Gastrocnemius medialis (tissue), 4 donors: Measurements from ENCODE around the gene MAPK4. TPM values are rescaled to one million over a fixed set of nuclear protein-coding genes. Genes with fewer than 3 reads are reported as not detected.

Experiments
- ATAC-seq, 2 donors: fragments of 150-250 bp; one replicate each; pipeline ENCODE4 v1.9.1; 2016
- DNase-seq, 2 donors: peaks; one replicate each; pipeline ENCODE4 v3.0.0-alpha.2; 2019
- H3K27ac ChIP-seq, 4 donors: fragments of 200-600 bp; sonication (generic); 1 replicate in 1 of 4; 2 replicates in 3 of 4; pipeline ENCODE4 v1.5.1; 2016 to 2018; ENCODE audit warnings: mild to moderate bottlenecking in 2 of 4, moderate library complexity in 1 of 4
- H3K27me3 ChIP-seq, 3 donors: fragments of 200-600 bp; sonication (generic) in 2 of 3; 1 replicate in 1 of 3; 2 replicates in 2 of 3; pipeline versions ENCODE4 v1.5.1 to v1.6.0; 2016 to 2019; ENCODE audit warnings: mild to moderate bottlenecking in 1 of 3, moderate library complexity in 1 of 3
- H3K36me3 ChIP-seq, 2 donors: fragments of 200-600 bp; sonication (generic) in 1 of 2; one replicate each; pipeline ENCODE4 v1.5.1; 2017 to 2018
- H3K4me1 ChIP-seq, 2 donors: fragments of 200-600 bp; sonication (generic) in 1 of 2; one replicate each; pipeline ENCODE4 v1.5.1; 2016 to 2017; ENCODE audit warnings: mild to moderate bottlenecking in 2 of 2
- H3K4me3 ChIP-seq, 4 donors: fragments of 200-600 bp; sonication (generic) in 3 of 4; 1 replicate in 1 of 4; 2 replicates in 3 of 4; pipeline ENCODE4 v1.5.1; 2016 to 2019; ENCODE audit warnings: mild to moderate bottlenecking in 2 of 4
- H3K9me3 ChIP-seq, 3 donors: fragments of 200-600 bp; sonication (generic) in 2 of 3; 1 replicate in 1 of 3; 2 replicates in 2 of 3; pipeline ENCODE4 v1.5.1; 2016 to 2019
- POLR2A ChIP-seq, 2 donors: fragments of 450-650 bp; IDR thresholded peaks; one replicate each; pipeline ENCODE4 v1.6.1; 2017; ENCODE audit warnings: antibody characterized with exemption in 2 of 2, mild to moderate bottlenecking in 2 of 2, moderate library complexity in 2 of 2
- in situ Hi-C, 4 donors: fragments of 200-750 bp; cut with MboI; loops; one replicate each; pipeline versions ENCODE4 v1.15.0 to v1.8.0; 2017; ENCODE audit warnings: low sequenced_read_pairs in 4 of 4
- intact Hi-C: fragments of 100-400 bp; cut with DNase I; formaldehyde crosslinking; loops from one replicate; pipeline ENCODE4 v1.15.1; 2023; ENCODE audit warnings: low total_unique reads
- total RNA-seq, 4 donors: library from RNA; depleted of rRNA; stranded (reverse); fragments of >200 nt; gene quantifications; one replicate each; pipeline versions ENCODE4 v1.1.0 to v1.2.3, GENCODE V29; 2016
- TF ChIP-seq, protein P1 (sequence below), 5 experiments: fragments of 450-650 bp in 3 of 5; fragments of 200-600 bp in 2 of 5; sonication (generic) in 2 of 5; IDR thresholded peaks in 4 of 5; conservative IDR thresholded peaks in 1 of 5; 1 replicate in 4 of 5; 2 replicates in 1 of 5; pipeline ENCODE4 v1.5.1; 2016 to 2019; ENCODE audit warnings: antibody characterized with exemption in 5 of 5, mild to moderate bottlenecking in 3 of 5, moderate library complexity in 3 of 5

The MAPK4 gene
- total RNA-seq, 4 donors from 2014 or later = 0.68 to 2.4 (median 1.7) TPM

DNA sequence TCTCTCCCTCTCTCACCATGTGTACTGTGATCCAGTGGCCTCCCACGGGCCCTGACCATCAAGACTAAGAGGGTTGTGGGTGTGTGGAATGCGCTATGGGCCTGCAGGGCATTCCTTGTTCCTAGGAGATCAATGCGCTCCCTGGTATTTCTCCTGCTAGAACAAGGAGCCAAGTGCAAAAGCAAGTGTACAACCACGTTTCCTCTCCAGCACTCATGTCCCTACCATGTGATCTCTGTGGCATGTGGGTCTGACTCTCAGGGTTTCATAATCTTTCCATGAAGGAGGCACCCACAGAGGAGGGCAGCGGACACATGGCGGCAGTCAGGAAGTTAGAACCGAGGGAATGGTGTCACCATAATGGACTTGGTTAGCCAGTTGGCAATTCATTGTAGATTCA, 91.4 kb downstream of the MAPK4 start:
- Histone ChIP-seq H3K4me1 (peaks cover 29 to 30% of the 10 kb centered on the region in 2 donors), H3K27ac (no peak overlapping the region), H3K27me3 (no peaks in the 10 kb centered on the region), H3K36me3 (no peaks in the 10 kb centered on the region), H3K4me3 (no peak overlapping the region), H3K9me3 (no peaks in the 10 kb centered on the region)
- intact Hi-C loops (loop anchor here (10.0 kb wide), 1 partner anchor 223 kb away; the partner anchor contains the start of gene ME2), in situ Hi-C loops (no loop called here)
- no peak for ATAC-seq
- DNase-seq = no peak
- no peak for TF ChIP-seq POLR2A (IDR thresholded peaks at IDR 0.05)
- TF ChIP-seq, protein P1, sequence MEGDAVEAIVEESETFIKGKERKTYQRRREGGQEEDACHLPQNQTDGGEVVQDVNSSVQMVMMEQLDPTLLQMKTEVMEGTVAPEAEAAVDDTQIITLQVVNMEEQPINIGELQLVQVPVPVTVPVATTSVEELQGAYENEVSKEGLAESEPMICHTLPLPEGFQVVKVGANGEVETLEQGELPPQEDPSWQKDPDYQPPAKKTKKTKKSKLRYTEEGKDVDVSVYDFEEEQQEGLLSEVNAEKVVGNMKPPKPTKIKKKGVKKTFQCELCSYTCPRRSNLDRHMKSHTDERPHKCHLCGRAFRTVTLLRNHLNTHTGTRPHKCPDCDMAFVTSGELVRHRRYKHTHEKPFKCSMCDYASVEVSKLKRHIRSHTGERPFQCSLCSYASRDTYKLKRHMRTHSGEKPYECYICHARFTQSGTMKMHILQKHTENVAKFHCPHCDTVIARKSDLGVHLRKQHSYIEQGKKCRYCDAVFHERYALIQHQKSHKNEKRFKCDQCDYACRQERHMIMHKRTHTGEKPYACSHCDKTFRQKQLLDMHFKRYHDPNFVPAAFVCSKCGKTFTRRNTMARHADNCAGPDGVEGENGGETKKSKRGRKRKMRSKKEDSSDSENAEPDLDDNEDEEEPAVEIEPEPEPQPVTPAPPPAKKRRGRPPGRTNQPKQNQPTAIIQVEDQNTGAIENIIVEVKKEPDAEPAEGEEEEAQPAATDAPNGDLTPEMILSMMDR (IDR thresholded peaks at IDR 0.05 in 4 of 5, conservative IDR thresholded peaks at IDR 0.05 in 1 of 5) = no peak

DNA sequence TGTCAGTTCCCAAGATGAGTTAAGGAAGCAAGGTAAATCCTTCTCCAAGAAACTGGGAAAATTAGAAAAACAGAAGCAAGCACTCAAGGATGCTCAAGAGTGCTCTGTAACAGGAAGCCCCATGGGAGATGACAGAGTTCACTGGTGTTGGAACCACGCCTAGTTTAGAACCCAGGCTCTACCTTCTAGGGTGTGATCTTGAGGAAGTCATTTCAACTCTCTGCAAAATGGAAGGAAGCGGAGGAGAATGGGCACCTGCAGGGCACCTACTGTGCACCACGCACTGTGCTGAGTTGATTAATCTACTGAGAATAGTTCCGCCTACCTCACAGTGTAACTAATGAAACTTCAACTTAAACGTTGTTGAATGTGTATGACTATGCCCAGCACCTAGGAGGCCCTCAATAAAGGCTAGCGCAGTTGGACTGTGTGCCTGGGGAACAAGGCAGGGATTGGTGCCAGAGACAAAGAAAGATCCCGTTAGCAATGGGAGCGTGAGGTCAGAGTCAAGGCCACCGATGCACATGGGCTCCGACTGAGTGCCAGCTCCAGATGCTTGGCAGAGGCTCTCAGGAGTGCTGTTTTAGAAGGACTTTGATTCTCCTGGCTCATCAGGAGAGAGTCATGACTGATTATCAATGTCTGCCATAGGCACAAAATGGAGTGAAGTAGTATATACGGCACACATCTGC, 93.7 kb downstream of the MAPK4 start:
- TF ChIP-seq, protein P1 (IDR thresholded peaks at IDR 0.05 in 4 of 5, conservative IDR thresholded peaks at IDR 0.05 in 1 of 5) = no peak
- TF ChIP-seq POLR2A (IDR thresholded peaks at IDR 0.05) = no peak
- DNase-seq = peak; percentile 37 to 70
- no peaks in the 10 kb centered on the region for H3K27me3 ChIP-seq
- intact Hi-C loops (loop anchor here (10.0 kb wide), 1 partner anchor 221 kb away; the partner anchor contains the start of gene ME2), in situ Hi-C loops (no loop called here)
- H3K4me3 ChIP-seq = no peak overlapping the region
- ATAC-seq = peak; percentile 37 to 45
- H3K36me3 ChIP-seq = no peaks in the 10 kb centered on the region
- peaks cover 43 to 47% of the 10 kb centered on the region in 2 donors for H3K4me1 ChIP-seq
- H3K27ac ChIP-seq = peak overlapping the region; percentile 83 to 92 (median 88)
- H3K9me3 ChIP-seq = no peaks in the 10 kb centered on the region

DNA sequence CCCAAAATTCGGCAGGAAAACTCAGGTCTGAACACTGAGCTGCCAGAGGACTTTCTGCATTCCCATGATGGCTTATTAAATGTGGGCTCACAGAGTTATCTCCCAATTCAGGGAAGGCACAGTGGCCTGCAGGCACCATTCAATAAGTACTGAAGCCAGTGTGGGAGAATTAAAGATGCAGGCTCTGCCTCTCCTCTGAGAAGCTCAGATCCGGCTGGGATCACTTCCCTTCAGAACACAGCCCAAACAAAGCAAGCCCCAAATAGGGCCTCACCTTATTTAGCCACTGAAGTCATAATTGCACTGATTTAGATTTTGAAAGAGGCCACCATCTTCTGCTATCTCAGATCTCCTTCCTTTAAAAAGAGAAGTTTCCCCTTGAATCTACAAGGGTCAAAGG, 94.3 kb downstream of the MAPK4 start:
- no peak for ATAC-seq
- Histone ChIP-seq H3K4me1 (peaks cover 47 to 54% of the 10 kb centered on the region in 2 donors), H3K36me3 (no peaks in the 10 kb centered on the region), H3K27ac (peak overlapping the region; percentile 83 to 92 (median 88)), H3K9me3 (no peaks in the 10 kb centered on the region), H3K27me3 (no peaks in the 10 kb centered on the region), H3K4me3 (peak overlapping the region in 1 of 4 donors; percentile 18)
- TF ChIP-seq POLR2A (IDR thresholded peaks at IDR 0.05) = no peak
- TF ChIP-seq, protein P1 (IDR thresholded peaks at IDR 0.05 in 4 of 5, conservative IDR thresholded peaks at IDR 0.05 in 1 of 5) = no peak
- intact Hi-C loops = loop anchor here (10.0 kb wide), 1 partner anchor 221 kb away; the partner anchor contains the start of gene ME2
- no peak for DNase-seq
- in situ Hi-C loops = no loop called here

DNA sequence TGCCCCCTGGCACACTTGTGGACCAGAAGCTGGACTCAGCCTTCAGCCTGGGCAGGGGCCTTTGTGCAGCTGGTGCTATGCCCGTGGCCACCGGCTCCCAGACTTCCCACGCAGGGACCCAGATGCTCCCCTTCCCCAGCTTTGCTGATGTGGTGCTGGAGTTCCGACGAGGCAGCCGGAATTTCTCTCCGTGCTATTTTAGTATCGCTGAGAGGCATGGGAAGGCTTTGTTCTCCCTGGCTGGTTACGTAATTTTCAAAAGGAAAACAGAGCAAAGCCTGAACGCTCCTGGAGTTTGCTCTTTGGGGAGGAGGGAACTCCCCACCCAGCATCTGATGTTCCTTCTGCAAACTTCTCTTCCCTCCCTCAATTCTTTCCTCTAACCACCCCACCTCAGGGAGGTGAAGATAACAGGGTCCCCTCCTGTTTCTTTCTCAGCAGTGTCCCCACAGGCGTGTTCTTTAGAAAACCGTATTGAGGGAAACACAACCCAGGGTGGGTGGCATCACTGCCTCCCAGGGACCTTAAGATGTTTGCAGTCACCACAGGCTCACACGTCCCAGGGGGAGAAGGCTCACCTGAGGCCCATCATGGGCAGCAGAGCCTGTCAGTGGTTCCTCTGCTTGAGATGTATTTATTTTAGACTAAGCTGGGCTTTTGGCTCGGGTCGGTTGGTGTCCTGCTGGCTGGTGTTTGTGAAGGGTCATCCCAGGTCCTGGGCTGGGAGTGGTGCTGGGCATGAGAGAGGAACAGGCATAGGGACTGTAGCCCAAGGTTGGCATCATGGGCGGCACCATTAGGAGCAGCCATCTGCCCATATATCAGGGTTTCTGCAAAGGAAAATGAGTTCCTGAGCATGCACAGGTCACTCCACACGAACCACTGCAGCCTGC, 95.0 kb downstream of the MAPK4 start:
- Histone ChIP-seq H3K27ac (peak overlapping the region; percentile 83 to 92 (median 88)), H3K36me3 (no peaks in the 10 kb centered on the region), H3K4me3 (peak overlapping the region in 3 of 4 donors; percentile 9 to 18 (median 14)), H3K4me1 (peaks cover 47 to 58% of the 10 kb centered on the region in 2 donors), H3K27me3 (no peaks in the 10 kb centered on the region), H3K9me3 (no peaks in the 10 kb centered on the region)
- intact Hi-C loops (loop anchor here (10.0 kb wide), 1 partner anchor 220 kb away; the partner anchor contains the start of gene ME2), in situ Hi-C loops (no loop called here)
- DNase-seq (peak; percentile 43 to 74), ATAC-seq (peak; percentile 70 to 74)
- TF ChIP-seq POLR2A (IDR thresholded peaks at IDR 0.05) = peak in 1 of 2 donors; percentile 38
- TF ChIP-seq, protein P1 (IDR thresholded peaks at IDR 0.05 in 4 of 5, conservative IDR thresholded peaks at IDR 0.05 in 1 of 5) = no peak
